Hepatocyte (in vitro differentiated cells): ENCODE measurements around the gene DNAAF1. TPM values are rescaled to one million over a fixed set of nuclear protein-coding genes. Genes with fewer than 3 reads are reported as not detected.

Source experiments
- DNase-seq: peaks from one replicate; pipeline ENCODE4 v3.0.0-alpha.2; 2016; ENCODE audit warnings: low spot score
- H2AFZ ChIP-seq: fragments of 200-600 bp; sonication (generic); 2 replicates; pipeline ENCODE4 v1.6.0; 2016; ENCODE audit warnings: antibody characterized with exemption, mild to moderate bottlenecking
- H3K27ac ChIP-seq: fragments of 200-600 bp; sonication (generic); 2 replicates; pipeline ENCODE4 v1.5.1; 2016; ENCODE audit warnings: mild to moderate bottlenecking
- H3K27me3 ChIP-seq: fragments of 200-600 bp; sonication (generic); 2 replicates; pipeline ENCODE4 v1.6.1; 2016
- H3K36me3 ChIP-seq: fragments of 200-600 bp; sonication (generic); replicated peaks from 2 replicates; pipeline ENCODE4 v1.5.1; 2016; ENCODE audit warnings: low read depth; ENCODE audit not compliant: insufficient read depth
- H3K4me1 ChIP-seq: fragments of 200-600 bp; sonication (generic); 2 replicates; pipeline ENCODE4 v1.5.1; 2016; ENCODE audit warnings: mild to moderate bottlenecking, moderate library complexity; ENCODE audit not compliant: insufficient read depth
- H3K4me2 ChIP-seq: fragments of 200-600 bp; sonication (generic); 2 replicates; pipeline ENCODE4 v1.6.0; 2016
- H3K4me3 ChIP-seq: fragments of 200-600 bp; sonication (generic); 2 replicates; pipeline ENCODE4 v1.5.1; 2016; ENCODE audit warnings: mild to moderate bottlenecking
- H3K79me2 ChIP-seq: fragments of 200-600 bp; sonication (generic); 2 replicates; pipeline ENCODE4 v1.6.0; 2017; ENCODE audit warnings: mild to moderate bottlenecking
- H3K9me2 ChIP-seq: fragments of 200-600 bp; sonication (generic); replicated peaks from 2 replicates; pipeline ENCODE4 v1.6.0; 2017; ENCODE audit warnings: mild to moderate bottlenecking; ENCODE audit not compliant: insufficient read depth
- H3K9me3 ChIP-seq: fragments of 200-600 bp; sonication (generic); 2 replicates; pipeline ENCODE4 v1.5.1; 2016; ENCODE audit warnings: low read depth, mild to moderate bottlenecking
- H4K20me1 ChIP-seq: fragments of 200-600 bp; sonication (generic); 2 replicates; pipeline ENCODE4 v1.6.0; 2016; ENCODE audit warnings: mild to moderate bottlenecking; ENCODE audit not compliant: insufficient read depth, poor library complexity, severe bottlenecking
- CTCF ChIP-seq: fragments of 200-600 bp; sonication (generic); IDR thresholded peaks from 2 replicates; pipeline ENCODE4 v1.5.1; 2016; ENCODE audit warnings: antibody characterized with exemption, mild to moderate bottlenecking; ENCODE audit not compliant: poor library complexity
- EZH2 ChIP-seq: fragments of 200-600 bp; sonication (generic); IDR thresholded peaks from 2 replicates; pipeline ENCODE4 v1.6.1; 2016; ENCODE audit warnings: antibody characterized with exemption, mild to moderate bottlenecking, borderline replicate concordance
- EZH2phosphoT487 ChIP-seq: fragments of 200-600 bp; sonication (generic); IDR thresholded peaks from one replicate; pipeline ENCODE4 v1.6.1; 2018; ENCODE audit warnings: antibody characterized with exemption, mild to moderate bottlenecking, low read depth, moderate library complexity; ENCODE audit not compliant: unreplicated experiment, severe bottlenecking
- whole genome bisulfite sequencing: methylation state at CpG from one replicate; pipeline ENCODE4 v1.1.6; 2016; ENCODE audit warnings: low lambda C conversion rate; ENCODE audit errors: missing lambda C conversion rate; 5-methylcytosine and 5-hydroxymethylcytosine counted together
- polyA plus RNA-seq: library from polyadenylated mRNA; unstranded; fragments of >200 nt; fragmentation: Nextera tagmentation; extraction: Ambion mirVana; gene quantifications from 2 replicates; pipeline ENCODE4 v1.2.1, GENCODE V29; 2016
- total RNA-seq: library from RNA; depleted of rRNA; stranded (reverse); fragments of >200 nt; gene quantifications from 2 replicates; pipeline ENCODE4 v1.2.3, GENCODE V29; 2014

DNAAF1 gene
- total and polyA plus RNA-seq, 2 experiments from 2014 or later: 0.13 to 0.31 TPM

- Histone ChIP-seq H4K20me1 (no peaks in the 10 kb centered on the region), H3K4me1 (no peaks in the 10 kb centered on the region), H3K9me3 (no peaks in the 10 kb centered on the region), H3K4me3 (no peak overlapping the region), H3K9me2 (no peaks in the 10 kb centered on the region), H3K36me3 (no peaks in the 10 kb centered on the region), H3K4me2 (no peak overlapping the region), H3K79me2 (no peaks in the 10 kb centered on the region), H2AFZ (no peak overlapping the region), H3K27me3 (no peaks in the 10 kb centered on the region), H3K27ac (no peak overlapping the region)
- 96% methylated on average over 7 of the region's 7 CpGs for WGBS
- TF ChIP-seq EZH2 (no peak), EZH2phosphoT487 (no peak), CTCF (no peak)
- DNase-seq: no peak
Measured at GRCh38 chr16:84124257-84125073, 20.6 kb upstream of the DNAAF1 start.

- Histone ChIP-seq H3K36me3 (no peaks in the 10 kb centered on the region), H3K79me2 (peaks cover 36% of the 10 kb centered on the region), H3K27ac (no peak overlapping the region), H3K9me2 (no peaks in the 10 kb centered on the region), H2AFZ (no peak overlapping the region), H3K27me3 (no peaks in the 10 kb centered on the region), H3K4me2 (no peak overlapping the region), H3K4me3 (no peak overlapping the region), H3K4me1 (no peaks in the 10 kb centered on the region), H4K20me1 (no peaks in the 10 kb centered on the region), H3K9me3 (no peaks in the 10 kb centered on the region)
- no peak for DNase-seq
- TF ChIP-seq CTCF: no peak
- no peak for TF ChIP-seq EZH2phosphoT487
- TF ChIP-seq EZH2: no peak
- WGBS: 85% methylated on average over 5 of the region's 5 CpGs
Measured at GRCh38 chr16:84131117-84131516, 14.0 kb upstream of the DNAAF1 start.

GRCh38 chr16:84132527-84133285, 12.4 kb upstream of the DNAAF1 start:
- Histone ChIP-seq H3K36me3 (no peaks in the 10 kb centered on the region), H3K27me3 (no peaks in the 10 kb centered on the region), H2AFZ (no peak overlapping the region), H3K4me1 (no peaks in the 10 kb centered on the region), H3K79me2 (peaks cover 52% of the 10 kb centered on the region), H4K20me1 (peaks cover 3% of the 10 kb centered on the region), H3K4me3 (no peak overlapping the region), H3K4me2 (no peak overlapping the region), H3K27ac (no peak overlapping the region), H3K9me2 (no peaks in the 10 kb centered on the region), H3K9me3 (no peaks in the 10 kb centered on the region)
- 88% methylated on average over 7 of the region's 7 CpGs for WGBS
- TF ChIP-seq EZH2 (no peak), EZH2phosphoT487 (no peak), CTCF (no peak)
- no peak for DNase-seq
